Lower lobe of right lung (tissue), 2 donors: ENCODE results near the gene PLPPR1. TPM values are rescaled to one million over a fixed set of nuclear protein-coding genes. Genes with fewer than 3 reads are reported as not detected.

Source experiments
- ATAC-seq, 2 donors: fragments of 200-7000 bp; cut with Tn5 transposase; one replicate each; pipeline ENCODE4 v1.9.1; 2020 to 2022; ENCODE audit warnings: mild to moderate bottlenecking in 2 of 2, moderate library complexity in 2 of 2
- DNase-seq: peaks from one replicate; pipeline ENCODE4 v3.0.0-alpha.2; 2020
- H3K27ac ChIP-seq: fragments of 200-600 bp; one replicate; pipeline ENCODE4 v1.8.0; 2022
- H3K27me3 ChIP-seq: fragments of 200-600 bp; one replicate; pipeline ENCODE4 v1.8.0; 2022; ENCODE audit warnings: low read depth
- H3K36me3 ChIP-seq: fragments of 200-600 bp; one replicate; pipeline ENCODE4 v1.8.0; 2022; ENCODE audit warnings: mild to moderate bottlenecking
- H3K4me1 ChIP-seq: fragments of 200-600 bp; one replicate; pipeline ENCODE4 v1.8.0; 2022
- H3K4me3 ChIP-seq: fragments of 200-600 bp; one replicate; pipeline ENCODE4 v1.8.0; 2022; ENCODE audit warnings: mild to moderate bottlenecking
- H3K9me3 ChIP-seq: fragments of 200-600 bp; one replicate; pipeline ENCODE4 v1.8.0; 2022
- CTCF ChIP-seq: fragments of 200-600 bp; IDR thresholded peaks from one replicate; pipeline ENCODE4 v1.8.0; 2022; ENCODE audit warnings: antibody characterized with exemption, mild to moderate bottlenecking
- intact Hi-C: fragments of 100-400 bp; cut with DNase I; formaldehyde crosslinking; loops from one replicate; pipeline ENCODE4 v1.11.0; 2022
- total RNA-seq: library from RNA; stranded (reverse); fragmentation: NEBNext Ultra II Directional; extraction: Animal tissue kit (Norgen Biotek cat#: 25700); gene quantifications from one replicate; pipeline ENCODE4 v1.2.1, GENCODE V29; 2021
- donor health status: DM: no; HTN: yes; CAD: no; lungs with severe emphysema.

The PLPPR1 gene
- total RNA-seq, 1 donor from 2014 or later, result 5.4 TPM

DNA sequence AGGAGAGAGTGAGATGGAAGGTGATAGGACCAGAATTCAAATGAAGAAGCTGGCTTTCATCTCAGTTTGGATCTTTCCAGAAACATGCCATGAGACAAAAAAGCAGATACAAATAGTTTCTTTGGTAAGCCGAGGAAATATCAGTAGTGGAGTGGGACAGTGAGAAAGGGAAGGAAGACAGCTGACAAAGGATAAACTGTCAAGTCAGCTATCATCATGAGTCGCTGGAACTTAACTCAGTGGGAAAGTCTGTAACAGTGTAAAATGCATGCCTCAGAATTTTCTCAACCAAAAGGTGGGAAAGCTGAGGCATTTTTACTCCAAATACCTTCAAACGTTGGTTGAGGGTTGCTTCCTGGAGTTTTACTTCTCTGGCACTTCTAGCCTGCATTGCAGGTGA is 129.8 kb downstream of the PLPPR1 start:
- ATAC-seq (no peak), DNase-seq (no peak)
- Histone ChIP-seq H3K27ac (no peak overlapping the region), H3K4me1 (no peaks in the 10 kb centered on the region), H3K4me3 (no peak overlapping the region), H3K27me3 (no peaks in the 10 kb centered on the region), H3K9me3 (no peaks in the 10 kb centered on the region), H3K36me3 (no peaks in the 10 kb centered on the region)
- intact Hi-C loops, result no loop called here
- TF ChIP-seq CTCF, result no peak

- no peaks in the 10 kb centered on the region for H3K27me3 ChIP-seq
- H3K27ac ChIP-seq, result no peak overlapping the region
- TF ChIP-seq CTCF, result no peak
- H3K36me3 ChIP-seq, result no peaks in the 10 kb centered on the region
- H3K9me3 ChIP-seq, result no peaks in the 10 kb centered on the region
- DNase-seq (no peak), ATAC-seq (no peak)
- intact Hi-C loops, result no loop called here
- no peak overlapping the region for H3K4me3 ChIP-seq
- H3K4me1 ChIP-seq, result no peaks in the 10 kb centered on the region
These were observed 133.7 kb downstream of the PLPPR1 start for GRCh38 chr9:101162231-101162630.

GRCh38 chr9:101165131-101165530 is 136.6 kb downstream of the PLPPR1 start:
- no peaks in the 10 kb centered on the region for H3K9me3 ChIP-seq
- no peak for TF ChIP-seq CTCF
- H3K4me3 ChIP-seq, result no peak overlapping the region
- H3K27me3 ChIP-seq, result no peaks in the 10 kb centered on the region
- intact Hi-C loops, result no loop called here
- DNase-seq, result no peak
- no peak overlapping the region for H3K27ac ChIP-seq
- no peak for ATAC-seq
- H3K4me1 ChIP-seq, result no peaks in the 10 kb centered on the region
- H3K36me3 ChIP-seq, result no peaks in the 10 kb centered on the region

DNA sequence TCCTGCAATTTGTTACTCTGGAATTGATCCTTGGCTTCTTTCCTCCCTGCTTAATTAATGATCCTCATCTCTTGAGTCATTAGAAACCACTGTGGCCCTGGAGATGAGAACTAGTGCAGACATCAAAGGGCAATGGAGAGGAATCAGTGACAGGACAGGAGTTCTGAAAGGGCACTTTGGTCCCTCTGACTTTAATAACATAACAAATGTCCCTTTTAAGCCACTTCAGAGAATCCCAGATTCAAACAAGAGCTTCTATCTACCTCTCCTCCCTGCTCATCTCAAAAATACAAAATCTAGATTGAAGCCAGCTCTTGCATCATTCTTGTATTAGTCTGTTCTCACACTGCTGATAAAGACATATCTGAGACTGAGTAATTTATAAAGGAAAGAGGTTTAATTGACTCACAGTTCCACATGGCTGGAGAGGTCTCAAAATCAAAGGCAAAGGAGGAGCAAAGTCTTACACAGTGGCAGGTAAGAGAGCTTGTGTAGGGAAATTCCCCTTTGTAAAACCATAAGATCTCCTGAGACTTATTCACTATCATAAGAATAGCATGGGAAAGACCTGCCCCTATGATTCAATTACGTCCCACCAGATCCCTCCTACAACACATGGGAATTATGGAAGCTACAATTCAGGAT is 139.1 kb downstream of the PLPPR1 start:
- Histone ChIP-seq H3K27ac (no peak overlapping the region), H3K9me3 (no peaks in the 10 kb centered on the region), H3K36me3 (no peaks in the 10 kb centered on the region), H3K4me1 (no peaks in the 10 kb centered on the region), H3K4me3 (no peak overlapping the region), H3K27me3 (no peaks in the 10 kb centered on the region)
- TF ChIP-seq CTCF, result no peak
- no peak for DNase-seq
- ATAC-seq, result no peak
- intact Hi-C loops, result no loop called here

DNA sequence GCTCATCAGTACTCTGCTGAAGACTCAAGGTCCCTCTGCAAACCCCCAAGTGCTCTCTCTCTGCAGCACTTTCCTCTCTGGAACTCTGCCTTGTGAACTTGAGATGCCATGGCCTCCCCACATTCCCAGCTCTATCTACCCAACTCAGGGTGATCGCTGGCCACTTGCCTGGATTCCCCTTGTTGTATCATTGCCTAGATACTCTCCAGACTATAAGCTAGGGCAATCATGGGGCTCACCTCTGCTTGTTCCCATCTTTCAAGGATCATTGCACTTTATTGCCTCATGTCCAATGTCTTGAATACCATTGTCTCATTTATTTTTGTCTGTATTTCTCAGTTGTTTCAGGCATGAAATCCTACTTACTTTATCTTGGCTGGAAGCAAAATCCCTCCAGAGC is 144.1 kb downstream of the PLPPR1 start:
- DNase-seq, result no peak
- no peak for ATAC-seq
- no peak overlapping the region for H3K4me3 ChIP-seq
- H3K4me1 ChIP-seq, result no peaks in the 10 kb centered on the region
- intact Hi-C loops, result no loop called here
- no peaks in the 10 kb centered on the region for H3K36me3 ChIP-seq
- no peak for TF ChIP-seq CTCF
- H3K27ac ChIP-seq, result no peak overlapping the region
- no peaks in the 10 kb centered on the region for H3K27me3 ChIP-seq
- H3K9me3 ChIP-seq, result no peaks in the 10 kb centered on the region
